Neuronal stem cell (in vitro differentiated cells): ENCODE measurements around the gene CDH3.
A peak's percentile ranks its signal among the peaks of the same experiment; 100 is the strongest.

Experiments
- DNase-seq: peaks from one replicate; pipeline ENCODE4 v3.0.0-alpha.2; 2013; ENCODE audit warnings: low spot score
- H2AFZ ChIP-seq: one replicate; pipeline ENCODE4 v1.6.1; 2013; ENCODE audit warnings: mild to moderate bottlenecking, low read length, inconsistent platforms
- H2AK5ac ChIP-seq: 2 replicates; pipeline ENCODE4 v1.6.1; 2013; ENCODE audit warnings: low read depth, mild to moderate bottlenecking, inconsistent platforms, low read length, moderate library complexity, mixed read lengths
- H2BK120ac ChIP-seq: 2 replicates; pipeline ENCODE4 v1.6.1; 2013; ENCODE audit warnings: low read depth, mild to moderate bottlenecking, inconsistent platforms, low read length, moderate library complexity, mixed read lengths
- H2BK12ac ChIP-seq: one replicate; pipeline ENCODE4 v1.6.1; 2013; ENCODE audit warnings: low read length, inconsistent platforms
- H2BK15ac ChIP-seq: 2 replicates; pipeline ENCODE4 v1.6.1; 2013; ENCODE audit warnings: mild to moderate bottlenecking, low read length, inconsistent platforms, mixed read lengths
- H2BK5ac ChIP-seq: one replicate; pipeline ENCODE4 v1.6.1; 2013; ENCODE audit warnings: inconsistent platforms, mild to moderate bottlenecking, low read length, moderate library complexity
- H3K14ac ChIP-seq: one replicate; pipeline ENCODE4 v1.6.1; 2013; ENCODE audit warnings: low read length, inconsistent platforms
- H3K18ac ChIP-seq: 2 replicates; pipeline ENCODE4 v1.6.1; 2013; ENCODE audit warnings: low read length, inconsistent platforms
- H3K23ac ChIP-seq: 2 replicates; pipeline ENCODE4 v1.6.1; 2013; ENCODE audit warnings: low read depth, mild to moderate bottlenecking, mixed read lengths, low read length, inconsistent platforms; ENCODE audit not compliant: poor library complexity
- H3K27ac ChIP-seq: replicated peaks from 3 replicates; pipeline ENCODE4 v1.5.1; 2013; ENCODE audit warnings: low read length, inconsistent platforms
- H3K27me3 ChIP-seq, 3 experiments: 2 replicates each; pipeline ENCODE4 v1.6.1; 2013; ENCODE audit warnings: low read length in 3 of 3, mild to moderate bottlenecking in 2 of 3, inconsistent platforms in 1 of 3, low read depth in 1 of 3, mixed read lengths in 1 of 3, moderate library complexity in 1 of 3; ENCODE audit not compliant: control insufficient read depth in 3 of 3, insufficient read depth in 3 of 3
- H3K36me3 ChIP-seq, 2 donors: replicated peaks in 1 of 2; 2 replicates each; pipeline ENCODE4 v1.6.1; 2013; ENCODE audit warnings: low read length in 2 of 2; ENCODE audit not compliant: control insufficient read depth in 2 of 2, insufficient read depth in 2 of 2
- H3K4ac ChIP-seq: 2 replicates; pipeline ENCODE4 v1.6.1; 2013; ENCODE audit warnings: inconsistent platforms, mild to moderate bottlenecking, low read length, moderate library complexity
- H3K4me1 ChIP-seq, 2 donors: 1 replicate in 1 of 2; 2 replicates in 1 of 2; pipeline ENCODE4 v1.6.1; 2013; ENCODE audit warnings: low read length in 2 of 2, low read depth in 1 of 2; ENCODE audit not compliant: control insufficient read depth in 2 of 2, insufficient read depth in 1 of 2
- H3K4me2 ChIP-seq: one replicate; pipeline ENCODE4 v1.6.1; 2013; ENCODE audit warnings: mild to moderate bottlenecking, low read length, inconsistent platforms; ENCODE audit not compliant: insufficient read depth, poor library complexity, severe bottlenecking
- H3K4me3 ChIP-seq, 2 donors: 2 replicates each; pipeline ENCODE4 v1.5.1; 2013; ENCODE audit warnings: low read length in 2 of 2, mild to moderate bottlenecking in 2 of 2, inconsistent platforms in 1 of 2, moderate library complexity in 1 of 2
- H3K79me1 ChIP-seq: one replicate; pipeline ENCODE4 v1.6.1; 2013; ENCODE audit warnings: low read depth, mild to moderate bottlenecking, inconsistent platforms, low read length, moderate library complexity
- H3K9ac ChIP-seq: one replicate; pipeline ENCODE4 v1.6.1; 2013; ENCODE audit warnings: mild to moderate bottlenecking, low read depth, low read length, inconsistent platforms; ENCODE audit not compliant: poor library complexity
- H3K9me3 ChIP-seq, 2 donors: replicated peaks in 1 of 2; 2 replicates each; pipeline versions ENCODE3 to v1.6.1; 2013; ENCODE audit warnings: low read length in 2 of 2, mild to moderate bottlenecking in 2 of 2, inconsistent platforms in 1 of 2, low read depth in 1 of 2, mixed read lengths in 1 of 2, moderate library complexity in 1 of 2; ENCODE audit not compliant: control insufficient read depth in 2 of 2, insufficient read depth in 1 of 2
- H4K8ac ChIP-seq: one replicate; pipeline ENCODE4 v1.6.1; 2013; ENCODE audit warnings: low read depth, mild to moderate bottlenecking, inconsistent platforms, low read length, moderate library complexity
- H4K91ac ChIP-seq: one replicate; pipeline ENCODE4 v1.6.1; 2013; ENCODE audit warnings: low read length, low read depth, mild to moderate bottlenecking, inconsistent platforms; ENCODE audit not compliant: poor library complexity
- WGBS, 2 donors: extraction: QIAGEN DNeasy Blood & Tissue Kit; methylation state at CpG; one replicate each; pipeline ENCODE4 v1.1.7; 2013; ENCODE audit warnings: missing lambda C conversion rate in 2 of 2, mixed read lengths in 1 of 2; ENCODE audit not compliant: insufficient read length in 2 of 2, insufficient replicate concordance in 1 of 2; ENCODE audit errors: extremely low coverage in 2 of 2; 5-methylcytosine and 5-hydroxymethylcytosine counted together

The CDH3 gene

DNA sequence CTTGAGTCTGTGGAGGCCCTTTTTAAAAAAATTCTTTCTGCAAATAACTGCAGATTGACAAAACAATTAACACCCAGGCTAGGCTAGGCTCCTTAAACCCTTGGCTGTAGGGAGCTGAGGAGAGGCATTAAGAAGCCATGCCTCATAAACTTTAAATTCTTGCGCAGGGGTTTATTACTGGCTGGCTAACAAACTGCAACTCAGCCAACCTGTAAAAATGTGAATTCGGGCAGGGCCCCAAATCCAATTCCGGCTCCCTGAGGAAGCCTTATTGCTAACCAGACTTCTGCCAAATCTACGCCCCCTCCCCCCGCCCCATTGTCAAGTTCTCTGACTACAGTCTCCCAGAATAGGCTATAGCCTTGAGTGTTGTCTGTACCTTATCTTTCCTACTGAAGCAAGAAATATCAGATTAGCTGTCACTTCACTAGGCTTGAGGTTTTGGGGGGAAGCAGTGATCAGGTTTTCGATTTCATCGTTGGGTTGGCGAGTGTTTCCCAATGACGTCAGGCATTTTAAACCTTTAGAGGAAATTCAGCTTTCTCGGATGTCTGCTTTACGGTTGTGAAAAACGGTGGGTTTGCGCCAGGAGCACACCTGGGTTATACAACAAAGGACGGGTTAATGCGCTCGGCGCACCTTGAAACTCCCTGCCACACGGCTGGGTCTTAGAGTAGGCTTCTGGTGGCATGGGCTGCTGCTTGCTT is 2.0 kb downstream of the CDH3 start:
- no peak overlapping the region for H3K14ac ChIP-seq
- H3K23ac ChIP-seq: no peak overlapping the region
- H3K4me1 ChIP-seq: peaks cover 17 to 22% of the 10 kb centered on the region in 2 donors
- H4K8ac ChIP-seq: no peak overlapping the region
- no CpG with 5 or more reads among the region's 18 CpGs for WGBS, 2 donors
- DNase-seq: no peak
- no peak overlapping the region for H3K4me3 ChIP-seq
- H2BK5ac ChIP-seq: no peak overlapping the region
- peak overlapping the region; percentile 24 for H2BK12ac ChIP-seq
- no peak overlapping the region for H3K4ac ChIP-seq
- no peak overlapping the region for H4K91ac ChIP-seq
- peaks cover 0 to 3% of the 10 kb centered on the region in 2 donors for H3K9me3 ChIP-seq
- no peak overlapping the region for H3K18ac ChIP-seq
- no peak overlapping the region for H2BK15ac ChIP-seq
- H3K36me3 ChIP-seq: no peaks in the 10 kb centered on the region
- H3K9ac ChIP-seq: no peak overlapping the region
- H2BK120ac ChIP-seq: no peak overlapping the region
- H2AFZ ChIP-seq: no peak overlapping the region
- H2AK5ac ChIP-seq: no peak overlapping the region
- no peak overlapping the region for H3K4me2 ChIP-seq
- no peak overlapping the region for H3K27ac ChIP-seq
- peaks cover 0 to 14% (median 10%) of the 10 kb centered on the region in 3 experiments for H3K27me3 ChIP-seq
- no peaks in the 10 kb centered on the region for H3K79me1 ChIP-seq

DNA sequence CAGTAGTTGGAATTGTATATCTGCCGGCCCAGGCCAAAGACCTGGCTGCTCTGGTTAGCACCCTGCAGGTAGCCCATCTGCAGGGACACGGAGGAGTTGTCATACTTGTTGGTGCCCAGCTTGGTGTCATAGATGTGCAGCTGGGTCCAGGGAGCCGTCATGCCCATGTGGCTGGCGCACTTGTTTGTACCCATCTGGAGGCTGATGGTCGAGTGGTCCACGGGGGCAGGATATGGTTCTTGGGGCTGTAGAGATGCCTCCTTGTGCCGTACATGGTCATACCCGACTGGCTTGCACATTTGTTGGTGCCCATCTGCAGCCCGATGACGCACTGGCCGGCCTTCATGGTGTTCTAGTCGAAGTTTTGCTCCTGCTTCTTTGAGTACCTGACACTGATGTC is 6.0 kb downstream of the CDH3 start:
- Histone ChIP-seq H3K9me3 (no peaks in the 10 kb centered on the region), H3K9ac (peak overlapping the region; percentile 50), H3K27ac (no peak overlapping the region), H3K23ac (no peak overlapping the region), H4K8ac (no peak overlapping the region), H3K4ac (no peak overlapping the region), H2BK12ac (no peak overlapping the region), H3K14ac (peak overlapping the region; percentile 6), H2AK5ac (peak overlapping the region; percentile 63), H3K4me1 (peaks cover 12% of the 10 kb centered on the region in 2 donors), H3K36me3 (no peaks in the 10 kb centered on the region), H3K4me3 (no peak overlapping the region), H3K27me3 (peaks cover 0 to 2% (median 0%) of the 10 kb centered on the region in 3 experiments), H3K4me2 (no peak overlapping the region), H4K91ac (no peak overlapping the region), H2BK15ac (no peak overlapping the region), H2BK120ac (no peak overlapping the region), H2BK5ac (peak overlapping the region; percentile 85), H3K79me1 (no peaks in the 10 kb centered on the region), H2AFZ (no peak overlapping the region), H3K18ac (peak overlapping the region; percentile 65)
- no CpG with 5 or more reads among the region's 12 CpGs for WGBS, 2 donors
- no peak for DNase-seq

DNA sequence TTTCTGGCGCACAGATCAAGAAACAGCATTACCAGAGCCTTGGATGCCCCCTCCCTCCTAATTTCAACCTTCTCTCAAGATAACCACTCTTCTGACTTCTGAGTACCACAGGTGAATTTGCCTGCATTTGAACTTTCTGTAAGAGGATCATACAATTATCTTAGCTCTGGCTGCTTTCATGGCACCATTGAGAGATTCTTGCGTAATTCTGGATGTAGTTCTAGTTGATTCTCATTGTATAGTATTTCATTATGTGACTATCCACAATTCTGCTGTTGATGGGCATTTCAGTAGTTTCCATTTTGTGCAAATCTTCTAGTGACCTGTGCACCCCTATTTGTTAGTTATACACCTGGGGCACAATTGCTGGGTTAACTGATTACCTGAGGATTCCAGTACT is 7.5 kb downstream of the CDH3 start:
- Histone ChIP-seq H3K23ac (no peak overlapping the region), H3K4me1 (peaks cover 3 to 6% of the 10 kb centered on the region in 2 donors), H2BK120ac (no peak overlapping the region), H3K14ac (no peak overlapping the region), H3K9ac (no peak overlapping the region), H2AK5ac (no peak overlapping the region), H3K79me1 (no peaks in the 10 kb centered on the region), H3K27ac (no peak overlapping the region), H3K4me2 (no peak overlapping the region), H2BK5ac (no peak overlapping the region), H4K8ac (no peak overlapping the region), H2AFZ (no peak overlapping the region), H3K9me3 (no peaks in the 10 kb centered on the region), H3K4ac (no peak overlapping the region), H3K36me3 (no peaks in the 10 kb centered on the region), H3K18ac (no peak overlapping the region), H2BK12ac (no peak overlapping the region), H3K27me3 (no peaks in the 10 kb centered on the region), H2BK15ac (no peak overlapping the region), H3K4me3 (no peak overlapping the region), H4K91ac (no peak overlapping the region)
- WGBS, 2 donors: no CpG with 5 or more reads among the region's 2 CpGs
- DNase-seq: no peak

DNA sequence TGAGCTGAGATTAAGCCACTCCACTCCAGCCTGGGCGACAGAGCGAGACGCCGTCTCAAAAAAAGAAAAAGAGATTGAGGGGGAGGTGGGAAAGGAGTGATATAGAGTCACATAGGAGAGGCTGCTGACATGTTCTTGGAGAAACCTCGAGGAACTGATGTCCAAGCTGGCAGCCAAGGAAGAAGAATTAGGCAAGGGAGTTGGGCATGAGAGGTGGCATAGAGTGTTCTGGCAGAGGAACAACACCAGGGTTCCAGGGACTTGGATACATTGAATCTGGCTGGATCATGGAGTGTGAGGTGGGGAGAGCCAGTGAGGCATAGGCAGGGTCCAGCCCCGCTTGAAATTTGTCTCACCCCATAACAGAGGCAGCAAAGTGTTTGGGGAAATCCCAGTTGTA is 10.7 kb downstream of the CDH3 start:
- H2BK5ac ChIP-seq: no peak overlapping the region
- no peak overlapping the region for H3K18ac ChIP-seq
- H3K23ac ChIP-seq: no peak overlapping the region
- no peak overlapping the region for H2AFZ ChIP-seq
- H2BK120ac ChIP-seq: no peak overlapping the region
- no peak overlapping the region for H3K4me2 ChIP-seq
- DNase-seq: no peak
- no peak overlapping the region for H4K8ac ChIP-seq
- WGBS, 2 donors: no CpG with 5 or more reads among the region's 6 CpGs
- no peaks in the 10 kb centered on the region for H3K36me3 ChIP-seq
- no peak overlapping the region for H3K27ac ChIP-seq
- no peak overlapping the region for H3K14ac ChIP-seq
- peaks cover 10 to 11% of the 10 kb centered on the region in 2 donors for H3K4me1 ChIP-seq
- no peak overlapping the region for H3K4ac ChIP-seq
- no peak overlapping the region for H4K91ac ChIP-seq
- H3K4me3 ChIP-seq: no peak overlapping the region
- H3K79me1 ChIP-seq: no peaks in the 10 kb centered on the region
- H2BK15ac ChIP-seq: no peak overlapping the region
- H3K27me3 ChIP-seq: no peaks in the 10 kb centered on the region
- no peak overlapping the region for H2AK5ac ChIP-seq
- H2BK12ac ChIP-seq: no peak overlapping the region
- no peaks in the 10 kb centered on the region for H3K9me3 ChIP-seq
- no peak overlapping the region for H3K9ac ChIP-seq
